ENCODE results near the gene AURKA.
"Not testable (repeated sequence)": the region's sequence is repeated elsewhere in the genome, so short reads cannot be mapped to it uniquely, and the experiment has no call there.

The AURKA gene

DNA sequence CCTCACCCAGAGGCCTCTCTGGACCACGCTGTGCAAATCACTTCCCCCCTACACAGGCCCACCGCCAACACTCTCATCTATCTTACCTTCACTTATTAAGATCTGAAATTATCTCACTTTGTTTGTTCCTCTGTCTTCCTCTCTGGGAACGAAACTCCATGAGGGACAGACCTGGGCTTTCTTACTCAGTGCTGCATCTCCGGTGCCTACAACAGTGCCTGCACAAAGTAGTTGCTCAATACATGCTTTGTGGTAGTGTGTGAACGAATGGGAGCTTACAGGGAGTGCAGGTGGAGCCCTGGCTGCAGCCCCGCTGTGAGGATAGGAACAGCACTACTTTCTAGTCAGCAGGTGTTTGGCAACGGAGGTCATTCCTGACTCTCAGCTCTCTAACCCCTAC is 25.4 kb upstream of the AURKA start:
- no peak for DNase-seq (ENCODE audit: low read depth)
- no peak overlapping the region for H3K4me3 ChIP-seq (ENCODE audit: low read depth, low read length)
- TF ChIP-seq, protein P1, sequence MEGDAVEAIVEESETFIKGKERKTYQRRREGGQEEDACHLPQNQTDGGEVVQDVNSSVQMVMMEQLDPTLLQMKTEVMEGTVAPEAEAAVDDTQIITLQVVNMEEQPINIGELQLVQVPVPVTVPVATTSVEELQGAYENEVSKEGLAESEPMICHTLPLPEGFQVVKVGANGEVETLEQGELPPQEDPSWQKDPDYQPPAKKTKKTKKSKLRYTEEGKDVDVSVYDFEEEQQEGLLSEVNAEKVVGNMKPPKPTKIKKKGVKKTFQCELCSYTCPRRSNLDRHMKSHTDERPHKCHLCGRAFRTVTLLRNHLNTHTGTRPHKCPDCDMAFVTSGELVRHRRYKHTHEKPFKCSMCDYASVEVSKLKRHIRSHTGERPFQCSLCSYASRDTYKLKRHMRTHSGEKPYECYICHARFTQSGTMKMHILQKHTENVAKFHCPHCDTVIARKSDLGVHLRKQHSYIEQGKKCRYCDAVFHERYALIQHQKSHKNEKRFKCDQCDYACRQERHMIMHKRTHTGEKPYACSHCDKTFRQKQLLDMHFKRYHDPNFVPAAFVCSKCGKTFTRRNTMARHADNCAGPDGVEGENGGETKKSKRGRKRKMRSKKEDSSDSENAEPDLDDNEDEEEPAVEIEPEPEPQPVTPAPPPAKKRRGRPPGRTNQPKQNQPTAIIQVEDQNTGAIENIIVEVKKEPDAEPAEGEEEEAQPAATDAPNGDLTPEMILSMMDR (IDR thresholded peaks at IDR 0.05; ENCODE audit: low read depth, low read length, missing control alignments) = no peak

DNA sequence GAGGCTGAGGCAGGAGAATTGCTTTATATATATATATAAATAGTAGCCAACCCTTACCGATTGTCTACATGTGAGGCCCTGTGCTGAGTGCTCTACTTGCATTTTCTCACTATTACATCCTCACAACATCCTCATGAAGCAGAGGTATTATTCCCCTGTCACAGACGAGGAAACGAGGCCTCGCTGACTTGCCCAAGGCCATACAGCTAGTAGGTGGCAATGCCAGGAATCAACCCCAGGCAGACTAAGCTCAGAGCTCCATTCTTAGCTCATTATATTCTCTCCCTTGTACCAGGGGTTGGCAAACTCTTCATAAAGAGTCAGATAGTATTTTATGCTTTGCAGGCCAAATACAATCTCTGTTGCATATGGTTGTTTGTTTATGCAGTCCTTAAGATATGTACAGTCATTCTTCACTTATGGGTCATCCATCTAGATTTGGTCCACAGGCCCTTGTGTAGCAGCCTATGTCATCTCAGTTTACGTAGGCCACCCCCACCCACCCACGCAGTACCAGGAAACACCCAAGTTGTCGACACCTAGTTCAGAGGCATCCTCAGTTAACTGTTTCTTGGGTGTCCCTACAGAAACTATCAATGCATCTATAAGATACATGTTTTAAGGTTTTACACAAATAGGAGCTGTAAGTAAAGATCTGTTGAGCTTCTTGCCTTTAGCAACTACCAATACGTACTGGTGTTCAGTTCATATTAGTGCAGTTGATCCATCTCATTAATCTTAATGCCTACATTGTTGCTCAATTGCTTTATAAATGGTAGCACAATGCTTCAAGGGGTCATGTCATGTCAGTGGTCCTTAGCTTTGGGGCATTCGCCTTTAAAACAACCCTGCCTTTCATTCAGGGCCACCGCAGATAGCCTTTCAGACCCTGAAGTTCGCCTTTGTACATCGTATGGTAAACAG is 23.1 kb upstream of the AURKA start:
- no peak overlapping the region for H3K4me3 ChIP-seq (ENCODE audit: low read depth, low read length)
- TF ChIP-seq, protein P1 (IDR thresholded peaks at IDR 0.05; ENCODE audit: low read depth, low read length, missing control alignments) = no peak
- DNase-seq (ENCODE audit: low read depth) = no peak

DNA sequence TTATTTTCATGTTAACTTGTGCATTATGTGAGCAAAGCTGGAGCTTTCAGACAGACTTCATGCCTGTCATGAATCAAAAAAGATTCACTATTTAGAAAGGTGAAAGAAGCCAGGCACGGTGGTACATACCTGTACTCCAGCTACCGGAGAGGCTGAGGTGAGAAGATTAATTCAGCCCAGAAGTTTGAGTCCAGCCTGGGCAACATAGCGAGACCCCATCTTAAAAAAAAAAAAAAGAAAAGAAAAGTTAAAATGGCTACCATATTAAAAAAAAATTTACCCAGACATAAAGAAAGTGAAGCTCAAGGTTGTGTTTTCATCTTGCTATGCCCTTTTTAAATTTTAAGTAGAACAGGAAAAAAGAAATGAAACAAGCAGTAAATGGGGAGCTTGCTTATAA is 20.9 kb upstream of the AURKA start:
- H3K4me3 ChIP-seq (ENCODE audit: low read depth, low read length) = no peak overlapping the region
- TF ChIP-seq, protein P1 (IDR thresholded peaks at IDR 0.05; ENCODE audit: low read depth, low read length, missing control alignments) = no peak
- no peak for DNase-seq (ENCODE audit: low read depth)

DNA sequence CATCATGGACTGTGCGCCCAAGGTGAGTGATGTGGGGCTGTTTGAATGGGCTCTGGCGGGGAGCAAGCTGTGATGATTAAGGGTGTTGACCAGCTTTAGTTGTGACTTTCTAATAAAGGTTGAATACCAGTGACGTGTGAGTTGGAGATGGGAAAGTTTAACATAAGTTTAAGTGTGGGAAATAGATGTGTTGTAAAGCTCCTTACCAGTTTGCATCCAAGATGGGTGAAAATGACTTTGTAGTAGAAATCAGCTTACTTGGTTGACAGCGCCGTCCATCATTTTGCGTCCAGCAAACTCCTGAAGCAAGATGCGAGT is 20.4 kb upstream of the AURKA start:
- TF ChIP-seq, protein P1 (IDR thresholded peaks at IDR 0.05; ENCODE audit: low read depth, low read length, missing control alignments) = no peak
- H3K4me3 ChIP-seq (ENCODE audit: low read depth, low read length) = no peak overlapping the region
- no peak for DNase-seq (ENCODE audit: low read depth)

DNA sequence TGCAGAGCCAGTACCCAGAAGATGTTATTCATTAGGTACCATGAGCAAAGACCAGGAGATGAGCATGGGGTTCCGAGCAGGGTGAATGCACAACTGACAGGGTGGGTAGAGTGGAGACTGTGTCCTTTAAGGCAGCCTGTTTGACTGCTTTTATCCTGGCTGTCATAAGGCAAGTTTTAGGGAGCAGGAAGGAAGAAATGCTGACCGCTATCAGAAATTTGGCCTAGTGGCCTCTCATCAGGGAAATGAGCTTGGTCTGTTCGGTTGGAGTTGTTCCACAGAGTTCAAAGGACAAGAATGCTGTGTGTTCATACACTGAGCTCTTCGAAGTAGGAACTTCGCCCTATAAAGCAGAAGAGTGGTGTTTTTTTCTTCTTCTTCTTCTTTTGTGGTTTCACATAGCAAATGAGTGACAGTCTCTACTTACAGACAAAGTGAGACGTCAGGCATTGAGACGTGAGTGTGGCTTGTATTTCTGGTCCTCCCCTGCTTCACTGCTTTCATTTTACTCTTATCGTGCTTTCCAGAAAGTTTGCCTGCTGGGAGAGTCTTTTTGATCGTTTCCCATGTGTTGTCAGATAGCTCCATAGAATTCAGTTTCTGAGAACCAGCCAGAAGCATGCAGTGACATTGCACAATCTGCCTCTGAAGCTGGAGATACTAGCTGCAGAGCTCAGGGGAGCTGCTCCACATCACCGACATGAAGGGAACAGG is 19.9 kb upstream of the AURKA start, which contains the start of gene CASS4:
Gene CASS4, plus strand, starts transcription at position 502 of the 714 bp plus-strand sequence. Its CDS starts 199 bp downstream, at position 701.
- TF ChIP-seq, protein P1 (IDR thresholded peaks at IDR 0.05; ENCODE audit: low read depth, low read length, missing control alignments) = no peak
- H3K4me3 ChIP-seq (ENCODE audit: low read depth, low read length) = no peak within 1 kb of the TSS
- DNase-seq (ENCODE audit: low read depth) = no peak

DNA sequence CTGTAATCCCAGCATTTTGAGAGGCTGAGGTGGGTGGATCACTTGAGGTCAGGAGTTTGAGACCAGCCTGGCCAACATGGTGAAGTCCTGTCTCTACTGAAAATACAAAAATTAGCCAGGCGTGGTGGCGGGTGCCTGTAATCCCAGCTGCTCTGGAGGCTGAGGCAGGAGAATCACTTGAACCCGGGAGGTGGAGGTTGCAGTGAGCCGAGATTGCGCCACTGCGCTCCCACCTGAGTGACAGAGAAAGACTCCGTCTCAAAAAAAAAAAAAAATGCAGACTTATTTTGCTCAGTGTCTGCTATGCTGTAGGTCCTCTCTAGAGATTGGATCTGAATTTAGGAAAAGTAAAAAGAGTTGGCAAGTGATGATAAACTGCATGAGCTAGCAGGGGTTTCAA is 19.3 kb upstream of the AURKA start:
- not testable (repeated sequence) for DNase-seq (ENCODE audit: low read depth); H3K4me3 ChIP-seq (ENCODE audit: low read depth, low read length)

DNA sequence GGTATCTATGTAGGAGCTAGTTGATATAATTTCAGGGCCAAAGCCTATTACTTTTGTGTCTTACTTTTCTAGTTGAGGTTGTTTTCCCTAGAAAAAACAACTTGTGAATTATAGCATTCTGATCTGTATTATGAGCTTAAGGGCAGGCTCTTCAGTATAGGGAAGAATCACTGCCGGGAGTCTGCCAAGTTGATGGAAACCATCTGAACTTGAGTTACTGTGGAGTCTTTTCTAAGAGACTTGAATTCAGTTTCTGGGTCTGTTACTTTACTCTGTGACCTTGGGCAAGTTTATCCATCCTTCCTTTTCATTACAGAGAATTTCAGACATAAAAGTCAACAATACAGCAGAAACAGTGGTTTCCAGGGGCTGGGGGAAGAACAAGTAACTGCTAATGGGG is 17.9 kb upstream of the AURKA start:
- DNase-seq (ENCODE audit: low read depth) = no peak
- H3K4me3 ChIP-seq (ENCODE audit: low read depth, low read length) = no peak overlapping the region
- TF ChIP-seq, protein P1 (IDR thresholded peaks at IDR 0.05; ENCODE audit: low read depth, low read length, missing control alignments) = no peak

Measured in GM12864 (cell line).